DLD1 (cell line): Measurements from ENCODE around the gene CHRNA3.

Experiments used
- in situ Hi-C: cut with HindIII; loops from 2 replicates; pipeline ENCODE4 v1.10.0; 2017; ENCODE audit warnings: low sequenced_read_pairs

Gene CHRNA3

GRCh38 chr15:78637776-78638435 is 17.1 kb upstream of the CHRNA3 start:
- in situ Hi-C loops, result no loop called here

DNA sequence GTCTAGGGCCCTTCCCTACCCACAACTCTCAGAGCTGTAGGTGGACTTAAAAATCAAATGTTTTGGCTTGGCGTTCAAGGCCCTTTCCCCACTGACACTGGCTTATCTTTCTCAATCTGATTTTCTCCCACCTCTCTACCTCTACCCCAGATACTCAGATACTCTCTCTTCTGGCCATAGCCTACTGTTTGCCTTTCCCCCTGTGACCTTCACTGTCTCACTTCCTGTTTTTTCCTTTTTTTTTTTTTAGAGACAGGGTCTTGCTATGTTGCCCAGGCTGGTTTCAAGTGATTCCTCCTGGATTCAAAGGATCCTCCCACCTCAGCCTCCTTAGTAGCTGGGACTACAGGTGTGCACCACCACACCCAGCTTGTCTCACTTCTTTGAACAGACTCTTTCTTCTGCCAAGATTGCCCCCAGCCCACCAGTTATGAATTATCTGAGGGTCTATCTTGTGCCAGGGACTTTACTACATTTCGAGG is 15.6 kb upstream of the CHRNA3 start:
- in situ Hi-C loops, result no loop called here

GRCh38 chr15:78635346-78635745 is 14.6 kb upstream of the CHRNA3 start:
- in situ Hi-C loops, result no loop called here

DNA sequence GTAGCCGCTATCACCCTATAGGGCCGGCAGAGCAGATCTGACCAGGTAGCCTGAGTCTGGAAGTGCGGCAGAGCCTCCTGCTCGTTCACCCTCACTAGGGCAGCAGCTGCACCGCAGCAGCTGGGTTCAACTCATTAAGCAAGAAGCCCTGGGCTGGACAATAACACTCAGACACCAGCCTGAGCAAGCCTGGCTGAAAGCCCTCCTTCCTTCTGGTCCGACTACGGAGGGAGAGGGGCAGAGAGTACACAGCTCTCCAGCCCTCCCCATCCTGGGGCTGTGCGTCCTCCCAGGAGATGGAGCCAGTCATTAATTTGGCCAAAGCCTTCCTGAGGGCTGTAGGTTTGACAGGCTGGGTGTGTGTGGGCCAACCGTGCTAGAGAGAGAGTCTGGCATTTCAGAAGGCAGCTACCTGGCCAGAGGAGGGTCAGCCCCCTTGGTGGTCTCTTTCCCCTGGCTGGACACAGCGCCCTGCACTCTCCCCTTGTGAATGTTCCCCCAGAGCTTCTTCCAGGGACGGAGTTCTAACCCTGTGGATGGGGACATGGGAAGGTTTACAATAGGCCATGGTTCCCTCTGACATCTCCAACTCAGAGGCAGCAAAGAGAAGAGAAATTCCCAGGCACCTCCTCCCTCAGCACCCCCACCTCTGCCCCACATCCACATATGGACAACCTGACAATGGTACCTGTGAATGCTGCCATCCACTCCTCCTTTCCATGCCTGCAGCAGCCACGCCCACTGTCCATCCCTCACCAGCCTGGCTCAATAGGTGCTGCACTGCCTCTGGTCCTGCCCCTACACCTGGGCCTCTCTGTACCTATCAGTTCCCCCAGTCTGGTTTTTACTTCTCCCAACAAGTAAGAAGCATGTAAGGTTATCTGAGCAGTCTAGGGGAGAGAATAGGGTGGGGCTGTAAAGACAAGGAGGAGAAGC is 13.7 kb upstream of the CHRNA3 start:
- in situ Hi-C loops, result no loop called here

DNA sequence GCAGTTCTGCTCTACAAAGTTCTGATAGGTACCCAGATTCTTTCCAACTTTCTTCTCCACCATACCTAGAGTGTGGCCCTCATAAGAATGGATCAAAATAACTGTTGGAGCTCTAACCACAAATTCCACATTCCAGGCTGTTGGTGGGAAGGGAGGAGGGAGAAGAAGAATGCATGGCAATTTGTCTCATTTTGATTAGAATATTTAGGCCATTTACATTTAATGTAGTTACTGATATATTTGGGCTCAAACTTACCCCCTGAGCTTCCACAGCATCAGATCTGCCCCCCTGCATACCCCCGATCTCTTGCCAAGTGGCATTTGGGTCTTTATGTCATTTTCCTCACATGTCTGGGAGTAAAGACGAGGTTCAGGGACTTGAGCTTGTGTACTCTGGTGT is 12.6 kb upstream of the CHRNA3 start:
- in situ Hi-C loops, result no loop called here

- in situ Hi-C loops, result no loop called here
Observed at GRCh38 chr15:78630886-78631633, 10.3 kb upstream of the CHRNA3 start.

GRCh38 chr15:78629716-78630065 is 8.9 kb upstream of the CHRNA3 start:
- in situ Hi-C loops, result no loop called here

GRCh38 chr15:78629031-78629715 is 8.4 kb upstream of the CHRNA3 start:
- in situ Hi-C loops, result no loop called here

DNA sequence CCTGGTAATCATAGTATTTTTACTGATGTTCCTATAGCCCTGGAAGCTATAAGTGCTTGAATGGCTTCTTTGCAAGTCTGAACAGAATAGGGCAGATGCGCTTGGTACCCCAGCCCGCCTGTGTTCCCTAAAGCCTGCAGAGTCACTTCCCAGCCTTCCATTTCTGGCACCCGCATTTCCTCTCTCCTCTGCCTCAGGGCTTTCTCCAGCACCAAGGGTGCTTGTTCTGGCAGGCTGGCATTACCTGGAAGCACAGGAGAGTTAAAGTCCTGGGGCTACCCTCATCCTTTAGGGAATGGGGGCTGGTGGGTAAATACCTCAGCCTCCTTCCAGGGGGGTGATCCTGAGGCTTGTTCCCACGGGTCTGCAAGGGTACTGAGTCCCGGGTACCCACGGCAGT is 7.4 kb upstream of the CHRNA3 start:
- in situ Hi-C loops, result no loop called here

DNA sequence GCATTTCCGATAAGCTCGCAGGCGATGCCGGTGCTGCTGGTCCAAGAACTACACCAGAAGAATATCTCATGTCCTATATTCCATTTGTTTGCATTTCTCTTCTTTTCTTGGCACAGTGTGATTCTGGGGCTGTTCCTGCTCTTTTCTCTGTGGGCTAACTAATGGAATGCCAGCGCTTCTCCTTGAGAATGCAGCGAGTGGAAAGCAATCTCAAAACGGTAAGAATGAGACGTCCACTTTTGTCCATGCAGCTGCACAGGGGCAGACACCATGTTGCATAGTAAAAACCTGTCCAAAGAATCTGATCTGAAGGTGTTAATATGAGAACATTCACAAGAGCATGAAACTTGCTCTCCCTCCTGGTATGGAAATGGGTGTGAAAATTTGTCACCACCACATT is 6.6 kb upstream of the CHRNA3 start:
- in situ Hi-C loops, result no loop called here

DNA sequence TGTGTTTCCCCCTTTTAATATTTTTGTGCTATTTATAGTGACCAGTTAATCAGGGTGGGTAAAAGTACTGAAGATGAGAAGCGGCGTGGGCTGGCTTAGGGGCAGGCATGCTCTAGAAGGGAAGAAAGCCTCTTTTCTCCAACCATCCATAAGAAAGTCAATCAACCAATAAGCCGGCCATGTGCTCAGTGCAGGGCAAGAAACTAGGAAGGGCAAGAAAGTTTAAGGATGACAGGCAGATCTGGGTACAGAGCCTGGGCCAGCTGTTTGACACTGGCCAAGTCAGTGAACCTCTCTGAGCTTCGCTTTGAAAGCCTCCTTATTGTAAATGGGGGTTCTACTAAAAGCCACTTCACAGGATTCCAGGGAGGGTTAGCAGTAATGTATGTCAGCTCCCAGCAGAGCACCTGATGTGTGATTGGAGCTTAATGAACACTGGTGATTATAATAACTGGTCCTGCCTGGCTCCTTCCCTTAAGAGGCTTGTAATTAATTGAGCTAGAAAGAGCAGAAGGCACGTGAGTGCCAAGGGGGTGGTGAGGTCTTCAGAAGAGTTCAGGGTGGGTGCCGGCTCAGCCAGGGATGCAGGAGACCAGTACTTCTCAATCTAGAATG is 5.7 kb upstream of the CHRNA3 start:
- in situ Hi-C loops, result no loop called here

DNA sequence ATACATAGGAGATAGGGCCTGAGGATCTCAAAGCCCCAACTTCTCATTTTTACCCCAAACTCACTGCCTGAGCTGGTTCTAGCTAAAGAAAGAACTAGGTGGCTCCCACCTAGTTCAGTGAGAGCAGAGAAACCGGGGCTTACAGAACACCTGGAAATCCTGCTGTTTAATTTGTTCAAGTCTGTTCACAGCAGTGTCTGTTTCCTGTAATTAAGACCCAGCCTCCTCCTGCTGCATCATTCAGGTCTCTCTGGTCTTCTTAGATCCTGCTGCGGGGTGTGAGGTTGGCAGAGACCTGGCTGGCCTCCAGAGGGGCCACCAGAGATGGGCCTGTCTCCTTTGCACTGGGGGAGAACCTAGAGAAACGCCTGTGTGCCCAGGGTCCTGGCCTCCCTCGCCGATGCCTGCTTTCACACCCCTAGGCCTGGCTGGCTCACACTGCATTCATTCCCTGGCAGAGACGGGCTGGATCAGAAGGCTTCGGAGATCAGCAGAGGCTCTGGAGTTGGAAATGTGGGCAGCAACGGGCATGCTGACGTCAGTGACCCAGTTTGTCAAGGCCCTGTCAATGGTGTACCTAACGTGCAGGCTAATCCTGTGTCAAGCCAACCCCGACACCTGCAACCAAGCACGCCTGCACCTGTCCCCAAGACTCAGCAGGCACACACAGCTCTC is 4.9 kb upstream of the CHRNA3 start:
- in situ Hi-C loops, result no loop called here

DNA sequence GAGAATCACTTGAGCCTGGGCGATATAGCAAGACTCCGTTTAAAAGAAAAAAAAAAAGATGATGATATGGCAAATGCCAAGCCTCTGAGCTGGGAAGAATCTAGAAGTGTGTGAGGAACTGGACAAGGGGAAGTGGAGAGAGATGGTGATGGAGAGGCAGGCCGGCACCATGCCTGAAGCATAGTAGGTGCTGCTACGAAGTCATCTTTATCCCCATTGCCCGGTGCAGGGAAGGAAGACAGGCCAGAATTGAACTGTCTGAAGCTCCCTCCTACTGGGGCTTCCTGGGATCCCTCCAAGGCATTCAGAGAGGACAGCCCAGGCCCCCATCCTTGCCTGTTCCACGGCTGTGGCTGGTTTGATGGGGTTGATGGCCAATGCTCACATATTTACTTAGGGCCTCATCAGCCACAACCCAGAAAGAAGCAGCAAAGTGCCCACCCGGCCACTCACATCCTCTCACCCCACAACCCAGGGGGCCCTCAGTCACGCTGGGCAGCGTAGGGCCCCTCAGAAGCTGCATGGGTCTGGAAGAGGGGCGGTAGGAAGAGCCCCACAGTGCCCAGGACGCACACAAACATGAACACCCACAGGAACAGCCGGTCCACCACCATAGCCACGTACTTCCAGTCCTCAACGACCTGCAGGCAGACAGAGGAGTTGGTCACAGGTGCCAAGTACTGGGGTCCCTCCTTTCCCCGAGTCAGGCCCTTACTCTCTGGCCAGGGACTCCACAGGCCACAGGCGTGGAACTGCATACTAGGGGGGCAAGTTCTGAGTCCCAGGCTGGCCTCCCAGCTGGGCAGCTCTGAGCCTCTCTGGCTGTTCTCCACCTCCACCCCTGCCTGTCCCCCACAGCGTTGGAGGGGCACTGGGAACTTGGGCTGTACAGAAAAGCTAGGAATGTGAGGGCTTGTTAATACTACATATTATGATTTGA is 4.1 kb upstream of the CHRNA3 start:
- in situ Hi-C loops, result no loop called here

DNA sequence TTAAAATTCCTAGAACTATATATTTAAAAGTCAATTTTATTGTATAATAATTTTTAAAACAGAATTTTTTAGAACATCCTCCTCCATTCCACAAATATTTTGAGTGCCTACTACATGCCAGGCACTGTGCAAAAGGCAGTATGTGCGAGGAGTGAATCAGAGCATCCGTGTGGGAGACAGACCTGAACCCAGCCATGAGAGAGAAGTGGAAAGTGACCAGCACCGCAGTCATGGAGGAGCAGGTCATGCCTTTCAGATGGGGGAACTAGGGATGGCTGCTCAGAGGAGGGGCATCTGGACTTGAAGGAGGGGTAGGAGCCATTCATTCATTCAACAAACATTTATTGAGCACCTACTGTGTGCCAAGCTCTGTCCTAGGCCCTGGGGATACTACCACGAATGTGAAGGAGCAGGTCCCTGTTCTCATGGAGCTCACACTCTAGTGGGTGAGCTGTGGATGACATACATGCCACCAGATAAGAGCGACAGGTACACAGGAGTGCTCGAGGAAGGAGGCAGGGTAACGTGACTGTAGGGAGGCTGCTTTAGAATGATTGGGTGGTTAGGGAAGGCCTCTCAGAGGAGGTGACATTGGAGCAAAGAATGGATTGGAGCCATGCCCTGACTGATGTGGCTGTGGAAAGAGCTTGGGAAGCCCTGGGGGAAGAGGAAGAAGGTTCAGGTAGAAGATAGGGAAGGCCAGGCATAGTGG is 3.1 kb upstream of the CHRNA3 start:
- in situ Hi-C loops, result no loop called here

GRCh38 chr15:78621810-78622402 is 1.1 kb upstream of the CHRNA3 start:
- in situ Hi-C loops, result no loop called here

- in situ Hi-C loops, result no loop called here
Observed at GRCh38 chr15:78620021-78620526, 722 bp downstream of the CHRNA3 start.
